ENCODE results near the gene FBXL17. TPM values are rescaled to one million over a fixed set of nuclear protein-coding genes. Genes with fewer than 3 reads are reported as not detected.

FBXL17 gene
- total RNA-seq, 1 experiment from 2014 or later, result 8.8 TPM

DNA sequence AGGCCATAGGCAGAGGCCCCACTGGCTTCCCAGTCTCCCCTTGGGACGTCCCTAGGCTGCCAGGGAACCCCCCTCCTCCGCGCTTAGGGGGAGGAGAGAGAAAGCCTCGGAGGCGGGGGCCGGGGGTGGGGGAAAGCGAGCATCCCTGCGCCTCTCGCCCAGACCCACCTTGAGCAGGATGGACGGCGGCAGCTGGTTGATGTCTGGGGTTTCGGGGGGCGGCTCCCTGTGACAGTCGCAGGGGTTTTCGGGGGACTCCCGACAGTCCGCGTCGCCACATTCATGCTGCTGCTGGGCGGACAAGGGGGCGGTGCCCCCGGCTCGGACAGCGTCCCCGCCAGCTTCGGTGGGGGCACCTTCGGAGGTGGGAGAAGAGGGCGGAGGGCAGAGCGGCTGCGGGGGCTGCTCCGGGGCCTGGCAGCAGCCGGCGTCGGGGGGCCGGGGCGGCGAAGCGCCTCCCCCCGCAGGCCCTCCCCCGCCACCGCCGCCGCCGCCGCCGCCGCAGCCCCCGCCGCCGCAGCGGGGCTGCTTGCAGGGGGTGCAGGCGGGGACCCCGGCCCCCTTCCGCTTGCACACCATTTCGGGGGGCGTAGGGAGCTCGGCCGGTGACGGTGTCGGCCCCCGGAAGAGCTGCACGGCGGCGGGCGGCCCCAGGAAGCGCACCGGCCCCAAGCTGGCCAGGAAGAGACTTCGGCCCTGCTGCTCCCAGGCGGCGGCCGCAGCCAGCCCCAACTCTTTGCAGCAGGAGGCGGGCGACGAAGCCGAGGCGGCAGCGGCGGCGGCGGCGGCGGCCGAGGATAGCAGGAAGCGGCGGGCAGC, 1.2 kb downstream of the FBXL17 start:
- H3K36me3 ChIP-seq (ENCODE audit: low read depth, low read length), result peaks cover 5% of the 10 kb centered on the region; the same call in 1 of the 2 replicates
- peak overlapping the region; percentile 76 for H2AFZ ChIP-seq (ENCODE audit: low read length)
- H3K79me2 ChIP-seq (ENCODE audit: low read length), result peaks cover 41% of the 10 kb centered on the region
- peaks cover 30% of the 10 kb centered on the region for H3K4me1 ChIP-seq (ENCODE audit: insufficient read depth, low read length)
- peak; percentile 40 for DNase-seq
- ATAC-seq, result peak; percentile 9
- POLR2A ChIA-PET (ENCODE audit: unreplicated experiment), result interaction anchor here (0.7 kb wide), 1 partner anchor 39 kb away, joined by 5 read pairs; no protein-coding TSS in a partner anchor
- no peaks in the 10 kb centered on the region for H3K9me2 ChIP-seq (replicated peaks; ENCODE audit: low read length)
- CTCF ChIA-PET, result no interaction called here
- peak overlapping the region; percentile 83 for H3K4me2 ChIP-seq (ENCODE audit: low read length)
- intact Hi-C loops (cut with micrococcal nuclease), result loop anchor here (10.0 kb wide), 1 partner anchor 1034 kb away; no protein-coding TSS in a partner anchor
- H3F3A ChIP-seq (ENCODE audit: low read length, unreplicated experiment), result no peaks in the 10 kb centered on the region
- 0 out of 2 replicates have a peak, but pooled peaks cover 5% of the 10 kb centered on the region for H3K9me3 ChIP-seq (ENCODE audit: low read length)
- H3K4me3 ChIP-seq (ENCODE audit: low read length), result peak overlapping the region; percentile 81
- TF ChIP-seq, protein P1, sequence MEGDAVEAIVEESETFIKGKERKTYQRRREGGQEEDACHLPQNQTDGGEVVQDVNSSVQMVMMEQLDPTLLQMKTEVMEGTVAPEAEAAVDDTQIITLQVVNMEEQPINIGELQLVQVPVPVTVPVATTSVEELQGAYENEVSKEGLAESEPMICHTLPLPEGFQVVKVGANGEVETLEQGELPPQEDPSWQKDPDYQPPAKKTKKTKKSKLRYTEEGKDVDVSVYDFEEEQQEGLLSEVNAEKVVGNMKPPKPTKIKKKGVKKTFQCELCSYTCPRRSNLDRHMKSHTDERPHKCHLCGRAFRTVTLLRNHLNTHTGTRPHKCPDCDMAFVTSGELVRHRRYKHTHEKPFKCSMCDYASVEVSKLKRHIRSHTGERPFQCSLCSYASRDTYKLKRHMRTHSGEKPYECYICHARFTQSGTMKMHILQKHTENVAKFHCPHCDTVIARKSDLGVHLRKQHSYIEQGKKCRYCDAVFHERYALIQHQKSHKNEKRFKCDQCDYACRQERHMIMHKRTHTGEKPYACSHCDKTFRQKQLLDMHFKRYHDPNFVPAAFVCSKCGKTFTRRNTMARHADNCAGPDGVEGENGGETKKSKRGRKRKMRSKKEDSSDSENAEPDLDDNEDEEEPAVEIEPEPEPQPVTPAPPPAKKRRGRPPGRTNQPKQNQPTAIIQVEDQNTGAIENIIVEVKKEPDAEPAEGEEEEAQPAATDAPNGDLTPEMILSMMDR (conservative IDR thresholded peaks at IDR 0.05; ENCODE audit: low read depth, low read length), result no peak
- TF ChIP-seq EZH2 (IDR thresholded peaks at IDR 0.05; ENCODE audit: low read length, unreplicated experiment) (no peak), EZH2phosphoT487 (IDR thresholded peaks at IDR 0.05; ENCODE audit: borderline replicate concordance, low read length) (no peak)
- H3K9ac ChIP-seq (ENCODE audit: low read length), result peak overlapping the region; percentile 90
- peak overlapping the region; percentile 86 for H3K27ac ChIP-seq (ENCODE audit: low read length)
- H3K27me3 ChIP-seq (ENCODE audit: low read length), result no peaks in the 10 kb centered on the region
- BruUV-seq (replicated peaks), result no TSS peak
- no peaks in the 10 kb centered on the region for H4K20me1 ChIP-seq (ENCODE audit: low read length)

- Histone ChIP-seq H3K9ac (ENCODE audit: low read length) (peak overlapping the region; percentile 28), H3K9me3 (ENCODE audit: low read length) (0 out of 2 replicates have a peak, but pooled peaks cover 5% of the 10 kb centered on the region), H3K79me2 (ENCODE audit: low read length) (peaks cover 41% of the 10 kb centered on the region), H2AFZ (ENCODE audit: low read length) (peak overlapping the region; percentile 76), H3F3A (ENCODE audit: low read length, unreplicated experiment) (no peaks in the 10 kb centered on the region), H3K4me2 (ENCODE audit: low read length) (peak overlapping the region; percentile 82), H3K27me3 (ENCODE audit: low read length) (no peaks in the 10 kb centered on the region), H3K36me3 (ENCODE audit: low read depth, low read length) (peaks cover 7% of the 10 kb centered on the region; the same call in 1 of the 2 replicates), H3K27ac (ENCODE audit: low read length) (no peak overlapping the region), H3K4me3 (ENCODE audit: low read length) (peak overlapping the region; percentile 81), H3K9me2 (replicated peaks; ENCODE audit: low read length) (no peaks in the 10 kb centered on the region), H3K4me1 (ENCODE audit: insufficient read depth, low read length) (peaks cover 24% of the 10 kb centered on the region), H4K20me1 (ENCODE audit: low read length) (no peaks in the 10 kb centered on the region)
- TF ChIP-seq, protein P1 (conservative IDR thresholded peaks at IDR 0.05; ENCODE audit: low read depth, low read length), result no peak
- no peak for TF ChIP-seq EZH2phosphoT487 (IDR thresholded peaks at IDR 0.05; ENCODE audit: borderline replicate concordance, low read length)
- intact Hi-C loops (cut with micrococcal nuclease), result loop anchor here (10.0 kb wide), 1 partner anchor 1035 kb away; no protein-coding TSS in a partner anchor
- ATAC-seq, result no peak
- CTCF ChIA-PET, result no interaction called here
- BruUV-seq (replicated peaks), result TSS peak; percentile 33
- peak; percentile 26 for DNase-seq
- POLR2A ChIA-PET (ENCODE audit: unreplicated experiment), result no interaction called here
Measured at GRCh38 chr5:108379722-108380530, 2.0 kb downstream of the FBXL17 start.
